Esophagus (tissue), 2 donors: ENCODE data around the gene KLC1. TPM values are rescaled to one million over a fixed set of nuclear protein-coding genes. Genes with fewer than 3 reads are reported as not detected.

Source experiments
- H3K27ac ChIP-seq, 2 donors: one replicate each; pipeline ENCODE4 v1.5.1; 2013; ENCODE audit warnings: low read depth in 2 of 2, mild to moderate bottlenecking in 2 of 2, inconsistent platforms in 1 of 2, low read length in 1 of 2, moderate library complexity in 1 of 2
- H3K27me3 ChIP-seq, 2 donors: one replicate each; pipeline ENCODE4 v1.6.1; 2013; ENCODE audit warnings: low read length in 2 of 2, control low read depth in 1 of 2, mild to moderate bottlenecking in 1 of 2; ENCODE audit not compliant: insufficient read depth in 2 of 2, control insufficient read depth in 1 of 2
- H3K36me3 ChIP-seq, 2 donors: one replicate each; pipeline ENCODE4 v1.6.1; 2013; ENCODE audit warnings: low read length in 1 of 2; ENCODE audit not compliant: control insufficient read depth in 2 of 2, insufficient read depth in 2 of 2
- H3K4me1 ChIP-seq, 2 donors: one replicate each; pipeline ENCODE4 v1.6.1; 2013; ENCODE audit warnings: low read length in 1 of 2; ENCODE audit not compliant: control insufficient read depth in 2 of 2, insufficient read depth in 2 of 2
- H3K4me3 ChIP-seq, 2 donors: one replicate each; pipeline ENCODE4 v1.5.1; 2013; ENCODE audit warnings: low read length in 2 of 2, mild to moderate bottlenecking in 2 of 2, low read depth in 1 of 2, moderate library complexity in 1 of 2
- H3K9me3 ChIP-seq, 2 donors: one replicate each; pipeline ENCODE4 v1.6.1; 2013; ENCODE audit warnings: mild to moderate bottlenecking in 2 of 2, low read depth in 1 of 2, low read length in 1 of 2, moderate library complexity in 1 of 2; ENCODE audit not compliant: control insufficient read depth in 2 of 2, insufficient read depth in 1 of 2
- WGBS, 2 donors: extraction: QIAGEN DNeasy Blood & Tissue Kit; methylation state at CpG; one replicate each; pipeline ENCODE4 v1.1.7; 2013; 5-methylcytosine and 5-hydroxymethylcytosine counted together
- polyA plus RNA-seq, 2 donors: library from polyadenylated mRNA; stranded (reverse); fragments of 200-250 nt; gene quantifications; one replicate each; pipeline ENCODE4 v1.2.3, GENCODE V29; 2013
- donor health status: healthy with polysubstance abuse.
- donor health status: Bipolar disorder and iron deficiency.

Gene KLC1
- polyA plus RNA-seq, 2 donors: 69.8 to 102 TPM

GRCh38 chr14:103749860-103750259 is 120.8 kb downstream of the KLC1 start:
- Histone ChIP-seq H3K27ac (no peak overlapping the region), H3K4me3 (no peak overlapping the region), H3K9me3 (no peaks in the 10 kb centered on the region), H3K27me3 (no peaks in the 10 kb centered on the region), H3K36me3 (peaks cover 3 to 26% of the 10 kb centered on the region in 2 donors), H3K4me1 (peaks cover 0 to 2% of the 10 kb centered on the region in 2 donors)
- WGBS, 2 donors: 78 to 87% methylated on average over 5 of the region's 5 CpGs

Other genes starting within 250 kb of the KLC1 start
- 10 to 100 TPM; 45.5 to 65.4 TPM for gene MARK3, start 243.8 kb upstream of the KLC1 start, polyA plus RNA-seq
- gene CKB, start 106.4 kb upstream of the KLC1 start, polyA plus RNA-seq: 100 to 1,000 TPM; 117 to 134 TPM
- 10 to 100 TPM; 11.0 to 11.5 TPM for gene TRMT61A, start 100.0 kb upstream of the KLC1 start, polyA plus RNA-seq
- 10 to 100 TPM in 1 of 2 donors, 1 to 10 TPM in 1; 7.1 to 12.7 TPM for gene BAG5, start 66.6 kb upstream of the KLC1 start, polyA plus RNA-seq
- 10 to 100 TPM; 35.1 to 39.3 TPM for gene COA8, start 66.3 kb upstream of the KLC1 start, polyA plus RNA-seq
- 10 to 100 TPM in 1 of 2 donors, 1 to 10 TPM in 1; 7.7 to 17.6 TPM for gene XRCC3, start 86.2 kb downstream of the KLC1 start, polyA plus RNA-seq
- gene ZFYVE21, start 86.6 kb downstream of the KLC1 start, polyA plus RNA-seq: 10 to 100 TPM; 56.5 to 73.5 TPM
- 10 to 100 TPM; 16.4 to 28.4 TPM for gene PPP1R13B, start 218.4 kb downstream of the KLC1 start, polyA plus RNA-seq